OCI-LY1 (cell line): ENCODE measurements around the gene FAM240A.

ENCODE experiments used
- EZH2 ChIP-seq: fragments of 200-600 bp; sonication (generic), shearing (Covaris generic); IDR thresholded peaks from 2 replicates; pipeline ENCODE4 v1.8.0; 2017; ENCODE audit warnings: borderline replicate concordance, mixed run types, mild to moderate bottlenecking, antibody characterized with exemption, low read length, moderate library complexity, mixed read lengths
- TF ChIP-seq, protein P1 (sequence below): fragments of 200-600 bp; sonication (generic), shearing (Covaris generic); IDR thresholded peaks from 2 replicates; pipeline ENCODE4 v1.5.1; 2017; ENCODE audit warnings: mild to moderate bottlenecking, antibody characterized with exemption, low read length, moderate library complexity, mixed read lengths

DNA sequence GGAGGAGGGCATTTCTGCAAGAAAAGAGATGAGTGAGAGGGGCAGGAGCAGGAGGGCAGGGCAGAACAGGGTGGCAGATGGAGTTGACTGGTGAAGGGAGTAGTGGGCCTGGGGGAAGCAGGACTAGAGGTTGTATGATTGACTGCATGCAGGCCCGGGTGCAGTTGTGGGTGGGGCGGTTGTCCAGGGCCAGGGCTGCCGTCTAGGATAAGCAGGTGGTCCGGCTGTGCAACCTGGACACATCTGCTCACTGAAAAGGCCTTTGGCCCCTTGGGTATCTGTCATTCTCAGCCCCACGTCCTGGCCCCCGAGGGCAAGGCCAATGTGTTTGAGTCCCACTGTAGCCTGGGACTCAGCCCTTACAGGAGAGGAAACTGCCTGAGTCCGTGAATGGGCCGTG, 55.8 kb downstream of the FAM240A start:
- TF ChIP-seq, protein P1, sequence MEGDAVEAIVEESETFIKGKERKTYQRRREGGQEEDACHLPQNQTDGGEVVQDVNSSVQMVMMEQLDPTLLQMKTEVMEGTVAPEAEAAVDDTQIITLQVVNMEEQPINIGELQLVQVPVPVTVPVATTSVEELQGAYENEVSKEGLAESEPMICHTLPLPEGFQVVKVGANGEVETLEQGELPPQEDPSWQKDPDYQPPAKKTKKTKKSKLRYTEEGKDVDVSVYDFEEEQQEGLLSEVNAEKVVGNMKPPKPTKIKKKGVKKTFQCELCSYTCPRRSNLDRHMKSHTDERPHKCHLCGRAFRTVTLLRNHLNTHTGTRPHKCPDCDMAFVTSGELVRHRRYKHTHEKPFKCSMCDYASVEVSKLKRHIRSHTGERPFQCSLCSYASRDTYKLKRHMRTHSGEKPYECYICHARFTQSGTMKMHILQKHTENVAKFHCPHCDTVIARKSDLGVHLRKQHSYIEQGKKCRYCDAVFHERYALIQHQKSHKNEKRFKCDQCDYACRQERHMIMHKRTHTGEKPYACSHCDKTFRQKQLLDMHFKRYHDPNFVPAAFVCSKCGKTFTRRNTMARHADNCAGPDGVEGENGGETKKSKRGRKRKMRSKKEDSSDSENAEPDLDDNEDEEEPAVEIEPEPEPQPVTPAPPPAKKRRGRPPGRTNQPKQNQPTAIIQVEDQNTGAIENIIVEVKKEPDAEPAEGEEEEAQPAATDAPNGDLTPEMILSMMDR, result no peak
- TF ChIP-seq EZH2, result no peak
